Activated CD8-positive, alpha-beta memory T cell treated with anti-CD3 and anti-CD28 coated beads, Interleukin-2, amount 50 U/mL, for 1 hour (primary cell): ENCODE results near the gene RLIM.

ENCODE experiments used
- DNase-seq: peaks from one replicate; pipeline ENCODE4 v3.0.0-alpha.2; 2020; ENCODE audit errors: extremely low read depth

Gene RLIM

GRCh38 chrX:74536832-74537371 lies 77.5 kb downstream of the RLIM start:
- no peak for DNase-seq

GRCh38 chrX:74536152-74536831 lies 78.1 kb downstream of the RLIM start:
- DNase-seq: no peak

GRCh38 chrX:74535408-74536151 lies 78.8 kb downstream of the RLIM start:
- no peak for DNase-seq
